Astrocyte (in vitro differentiated cells and primary cell): Measurements from ENCODE around the gene NUDT14.

ENCODE experiments used
- EZH2 ChIP-seq: IDR thresholded peaks from 2 replicates; pipeline ENCODE4 v1.6.1; 2012; ENCODE audit warnings: mild to moderate bottlenecking, low read length, inconsistent platforms; ENCODE audit not compliant: insufficient read depth
- TF ChIP-seq, protein P1 (sequence below): IDR thresholded peaks from 2 replicates; pipeline ENCODE4 v1.5.1; 2011; ENCODE audit warnings: low read depth, mild to moderate bottlenecking, inconsistent platforms, low read length, moderate library complexity; ENCODE audit not compliant: insufficient read depth

- TF ChIP-seq, protein P1, sequence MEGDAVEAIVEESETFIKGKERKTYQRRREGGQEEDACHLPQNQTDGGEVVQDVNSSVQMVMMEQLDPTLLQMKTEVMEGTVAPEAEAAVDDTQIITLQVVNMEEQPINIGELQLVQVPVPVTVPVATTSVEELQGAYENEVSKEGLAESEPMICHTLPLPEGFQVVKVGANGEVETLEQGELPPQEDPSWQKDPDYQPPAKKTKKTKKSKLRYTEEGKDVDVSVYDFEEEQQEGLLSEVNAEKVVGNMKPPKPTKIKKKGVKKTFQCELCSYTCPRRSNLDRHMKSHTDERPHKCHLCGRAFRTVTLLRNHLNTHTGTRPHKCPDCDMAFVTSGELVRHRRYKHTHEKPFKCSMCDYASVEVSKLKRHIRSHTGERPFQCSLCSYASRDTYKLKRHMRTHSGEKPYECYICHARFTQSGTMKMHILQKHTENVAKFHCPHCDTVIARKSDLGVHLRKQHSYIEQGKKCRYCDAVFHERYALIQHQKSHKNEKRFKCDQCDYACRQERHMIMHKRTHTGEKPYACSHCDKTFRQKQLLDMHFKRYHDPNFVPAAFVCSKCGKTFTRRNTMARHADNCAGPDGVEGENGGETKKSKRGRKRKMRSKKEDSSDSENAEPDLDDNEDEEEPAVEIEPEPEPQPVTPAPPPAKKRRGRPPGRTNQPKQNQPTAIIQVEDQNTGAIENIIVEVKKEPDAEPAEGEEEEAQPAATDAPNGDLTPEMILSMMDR = no peak
- no peak for TF ChIP-seq EZH2
These were observed 17.9 kb downstream of the NUDT14 start for GRCh38 chr14:105163040-105163742.
